Lower leg skin (tissue), 4 donors: Measurements from ENCODE around the gene MUC6. TPM values are rescaled to one million over a fixed set of nuclear protein-coding genes. Genes with fewer than 3 reads are reported as not detected.

ENCODE experiments used
- DNase-seq, 2 donors: peaks; one replicate each; pipeline ENCODE4 v3.0.0-alpha.2; 2019; ENCODE audit warnings: low spot score in 2 of 2
- H3K4me3 ChIP-seq: fragments of 200-600 bp; sonication (generic); 2 replicates; pipeline ENCODE4 v1.5.1; 2017; ENCODE audit warnings: mild to moderate bottlenecking, low read depth; ENCODE audit not compliant: poor library complexity, severe bottlenecking
- POLR2A ChIP-seq, 2 donors: fragments of 450-650 bp; IDR thresholded peaks; one replicate each; pipeline ENCODE4 v1.6.1; 2016 to 2017; ENCODE audit warnings: antibody characterized with exemption in 2 of 2, mild to moderate bottlenecking in 1 of 2, moderate library complexity in 1 of 2
- WGBS, 2 donors: methylation state at CpG; one replicate each; pipeline ENCODE4 v1.1.5; 2018; 5-methylcytosine and 5-hydroxymethylcytosine counted together
- intact Hi-C: fragments of 100-400 bp; cut with DNase I; formaldehyde crosslinking; loops from one replicate; pipeline ENCODE4 v1.15.0; 2023; ENCODE audit warnings: low total_unique reads
- total RNA-seq, 4 donors: library from RNA; depleted of rRNA; stranded (reverse); fragments of >200 nt; gene quantifications; one replicate each; pipeline ENCODE4 v1.1.0, GENCODE V29; 2016
- TF ChIP-seq, protein P1 (sequence below), 3 donors: fragments of 450-650 bp; IDR thresholded peaks; one replicate each; pipeline ENCODE4 v1.5.1; 2016; ENCODE audit warnings: antibody characterized with exemption in 3 of 3, mild to moderate bottlenecking in 3 of 3, moderate library complexity in 2 of 3

MUC6 gene
- total RNA-seq, 4 donors from 2014 or later: not detected

GRCh38 chr11:1007279-1007678, 29.2 kb downstream of the MUC6 start:
- no peak for DNase-seq
- intact Hi-C loops: no loop called here

GRCh38 chr11:1006762-1007161, 29.8 kb downstream of the MUC6 start:
- DNase-seq: no peak
- intact Hi-C loops: no loop called here
- 84 to 89% methylated on average over 13 of the region's 13 CpGs for WGBS, 2 donors
- H3K4me3 ChIP-seq: no peak overlapping the region
- no peak for TF ChIP-seq POLR2A (IDR thresholded peaks at IDR 0.05)
- TF ChIP-seq, protein P1, sequence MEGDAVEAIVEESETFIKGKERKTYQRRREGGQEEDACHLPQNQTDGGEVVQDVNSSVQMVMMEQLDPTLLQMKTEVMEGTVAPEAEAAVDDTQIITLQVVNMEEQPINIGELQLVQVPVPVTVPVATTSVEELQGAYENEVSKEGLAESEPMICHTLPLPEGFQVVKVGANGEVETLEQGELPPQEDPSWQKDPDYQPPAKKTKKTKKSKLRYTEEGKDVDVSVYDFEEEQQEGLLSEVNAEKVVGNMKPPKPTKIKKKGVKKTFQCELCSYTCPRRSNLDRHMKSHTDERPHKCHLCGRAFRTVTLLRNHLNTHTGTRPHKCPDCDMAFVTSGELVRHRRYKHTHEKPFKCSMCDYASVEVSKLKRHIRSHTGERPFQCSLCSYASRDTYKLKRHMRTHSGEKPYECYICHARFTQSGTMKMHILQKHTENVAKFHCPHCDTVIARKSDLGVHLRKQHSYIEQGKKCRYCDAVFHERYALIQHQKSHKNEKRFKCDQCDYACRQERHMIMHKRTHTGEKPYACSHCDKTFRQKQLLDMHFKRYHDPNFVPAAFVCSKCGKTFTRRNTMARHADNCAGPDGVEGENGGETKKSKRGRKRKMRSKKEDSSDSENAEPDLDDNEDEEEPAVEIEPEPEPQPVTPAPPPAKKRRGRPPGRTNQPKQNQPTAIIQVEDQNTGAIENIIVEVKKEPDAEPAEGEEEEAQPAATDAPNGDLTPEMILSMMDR (IDR thresholded peaks at IDR 0.05): no peak

More at GRCh38 chr11:1007279-1007678, 29.2 kb downstream of the MUC6 start:
- TF ChIP-seq POLR2A (IDR thresholded peaks at IDR 0.05): no peak
- TF ChIP-seq, protein P1 (IDR thresholded peaks at IDR 0.05): no peak
- 92 to 100% methylated on average over 10 of the region's 10 CpGs for WGBS, 2 donors
- H3K4me3 ChIP-seq: no peak overlapping the region

DNA sequence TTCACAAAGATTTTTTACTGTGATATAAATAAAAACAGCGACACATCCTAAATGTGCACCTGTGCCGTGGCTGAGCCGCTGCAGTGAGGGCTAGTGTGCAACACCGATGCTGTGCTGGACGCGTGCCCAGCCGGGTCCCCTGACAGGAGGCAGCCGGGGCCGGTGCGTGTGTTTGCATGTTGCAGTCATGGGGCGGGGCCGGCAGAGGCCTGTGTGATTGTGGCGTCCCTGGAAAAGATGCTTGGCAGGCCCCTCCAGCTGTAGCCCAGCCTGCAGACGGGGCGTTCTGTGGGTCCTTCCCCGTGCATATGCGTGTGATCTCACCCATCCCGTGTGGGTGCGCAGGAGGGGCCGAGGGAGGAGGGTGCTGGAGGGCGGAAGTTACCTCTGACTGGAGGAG, 30.6 kb downstream of the MUC6 start:
- TF ChIP-seq, protein P1 (IDR thresholded peaks at IDR 0.05): no peak
- TF ChIP-seq POLR2A (IDR thresholded peaks at IDR 0.05): no peak
- H3K4me3 ChIP-seq: no peak overlapping the region
- WGBS, 2 donors: 53 to 54% methylated on average over 21 of the region's 21 CpGs
- intact Hi-C loops: no loop called here
- DNase-seq: no peak

- WGBS, 2 donors: 87% methylated on average over 20 of the region's 20 CpGs
- intact Hi-C loops: no loop called here
- DNase-seq: no peak
- TF ChIP-seq, protein P1 (IDR thresholded peaks at IDR 0.05): no peak
- no peak for TF ChIP-seq POLR2A (IDR thresholded peaks at IDR 0.05)
- H3K4me3 ChIP-seq: no peak overlapping the region
These were observed 33.4 kb downstream of the MUC6 start for GRCh38 chr11:1003159-1003558.

DNA sequence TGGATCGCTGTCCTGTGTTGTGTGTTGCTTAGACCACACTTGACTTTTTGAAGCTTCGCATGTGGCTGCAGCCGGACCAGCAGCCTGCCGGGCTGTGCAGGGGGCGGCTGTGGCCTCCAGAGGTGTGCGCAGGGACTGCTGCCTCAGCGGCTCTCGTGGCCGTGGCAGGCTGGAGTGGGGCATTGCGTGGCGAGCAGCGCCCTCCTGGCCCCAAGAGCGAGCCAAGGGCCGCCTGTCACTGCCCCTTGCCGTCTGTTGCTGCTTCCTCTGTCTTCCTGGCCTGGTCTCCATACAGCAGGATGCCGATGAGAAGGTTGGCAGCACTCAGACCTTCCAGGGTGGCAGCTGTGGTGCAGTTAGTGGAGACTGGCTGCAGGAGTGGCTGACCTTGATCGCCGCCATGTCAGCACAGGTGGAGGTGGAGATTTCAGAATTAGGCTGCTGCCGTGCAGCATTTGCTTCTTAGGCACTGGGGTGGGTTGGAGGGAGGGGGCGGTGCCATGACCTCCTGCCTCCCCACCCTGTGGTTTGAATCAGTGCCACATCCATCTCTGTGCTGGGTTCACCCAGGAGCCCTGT, 34.0 kb downstream of the MUC6 start:
- no peak overlapping the region for H3K4me3 ChIP-seq
- intact Hi-C loops: no loop called here
- no peak for DNase-seq
- 87 to 89% methylated on average over 10 to 20 of the region's 20 CpGs for WGBS, 2 donors
- TF ChIP-seq, protein P1 (IDR thresholded peaks at IDR 0.05): no peak
- no peak for TF ChIP-seq POLR2A (IDR thresholded peaks at IDR 0.05)
